WTC11 (cell line): ENCODE measurements around the gene ETV7. TPM values are rescaled to one million over a fixed set of nuclear protein-coding genes. Genes with fewer than 3 reads are reported as not detected.

ENCODE experiments used
- ATAC-seq: fragments of 200-7000 bp; cut with Tn5 transposase; 2 replicates; pipeline ENCODE4 v1.10.0; 2021; ENCODE audit warnings: mild to moderate bottlenecking, moderate library complexity
- CTCF ChIA-PET: fragments of 300-600 bp; sonication (Branson Sonifier 250); formaldehyde crosslinking; loops from one replicate; lab custom pipeline; 2021; ENCODE audit warnings: antibody characterized with exemption; lab: Charles Lee
- POLR2A ChIA-PET: fragments of 350-600 bp; sonication (Branson Sonifier 250); formaldehyde crosslinking; loops from one replicate; lab custom pipeline; 2021; ENCODE audit warnings: antibody characterized with exemption; lab: Charles Lee
- DNase-seq: peaks from one replicate; pipeline ENCODE4 v3.0.0; 2021; ENCODE audit warnings: low spot score
- H3K27ac Mint-ChIP-seq: 2 replicates; pipeline ENCODE4 v1.8.0; 2021; ENCODE audit warnings: mixed read lengths
- H3K27me3 Mint-ChIP-seq: 2 replicates; pipeline ENCODE4 v1.8.0; 2021; ENCODE audit warnings: low read depth, mild to moderate bottlenecking, moderate library complexity, mixed read lengths
- H3K36me3 Mint-ChIP-seq: 2 replicates; pipeline ENCODE4 v1.8.0; 2021; ENCODE audit warnings: mixed read lengths
- H3K4me1 Mint-ChIP-seq: 2 replicates; pipeline ENCODE4 v1.8.0; 2022; ENCODE audit warnings: mixed read lengths
- H3K4me3 Mint-ChIP-seq: 2 replicates; pipeline ENCODE4 v1.8.0; 2021; ENCODE audit warnings: mild to moderate bottlenecking, moderate library complexity, mixed read lengths
- H3K9me3 Mint-ChIP-seq: 2 replicates; pipeline ENCODE4 v1.8.0; 2021; ENCODE audit warnings: mixed read lengths
- ATF3 ChIP-seq: sonication (generic); formaldehyde crosslinking; conservative IDR thresholded peaks from 2 replicates; pipeline ENCODE4 v1.8.1; 2022; ENCODE audit warnings: mild to moderate bottlenecking, missing genetic modification reagents
- CREB1 ChIP-seq: sonication (generic); formaldehyde crosslinking; IDR thresholded peaks from 2 replicates; pipeline ENCODE4 v1.8.0; 2023; ENCODE audit warnings: mild to moderate bottlenecking, missing genetic modification reagents
- E2F4 ChIP-seq: sonication (generic); formaldehyde crosslinking; IDR thresholded peaks from 2 replicates; pipeline ENCODE4 v1.8.1; 2022; ENCODE audit warnings: low read depth, mild to moderate bottlenecking, moderate library complexity, missing genetic modification reagents, borderline replicate concordance
- ETV6 ChIP-seq: sonication (generic); formaldehyde crosslinking; IDR thresholded peaks from 2 replicates; pipeline ENCODE4 v1.8.1; 2022; ENCODE audit warnings: mild to moderate bottlenecking, missing genetic modification reagents
- GRHL2 ChIP-seq: fragments of 250-450 bp; sonication (Bioruptor Pico); IDR thresholded peaks from 2 replicates; pipeline ENCODE4 v1.8.0; 2022; ENCODE audit warnings: mild to moderate bottlenecking, moderate library complexity; ENCODE audit not compliant: insufficient replicate concordance, severe bottlenecking
- IRF1 ChIP-seq: sonication (generic); formaldehyde crosslinking; IDR thresholded peaks from 2 replicates; pipeline ENCODE4 v1.8.0; 2023; ENCODE audit warnings: missing genetic modification reagents
- KAT7 ChIP-seq: sonication (generic); formaldehyde crosslinking; IDR thresholded peaks from 2 replicates; pipeline ENCODE4 v1.8.1; 2023; ENCODE audit warnings: missing genetic modification reagents, mild to moderate bottlenecking, borderline replicate concordance
- NR2C2 ChIP-seq: sonication (generic); formaldehyde crosslinking; IDR thresholded peaks from 2 replicates; pipeline ENCODE4 v1.8.0; 2022; ENCODE audit warnings: mild to moderate bottlenecking, missing genetic modification reagents
- PRDM15 ChIP-seq: sonication (generic); formaldehyde crosslinking; IDR thresholded peaks from 2 replicates; pipeline ENCODE4 v1.8.0; 2022; ENCODE audit warnings: missing genetic modification reagents
- SMAD4 ChIP-seq: sonication (generic); formaldehyde crosslinking; IDR thresholded peaks from 2 replicates; pipeline ENCODE4 v1.8.0; 2022; ENCODE audit warnings: mild to moderate bottlenecking, missing genetic modification reagents
- SOX15 ChIP-seq: fragments of 250-450 bp; sonication (Bioruptor Pico); IDR thresholded peaks from 2 replicates; pipeline ENCODE4 v1.9.0; 2021; ENCODE audit warnings: mild to moderate bottlenecking
- ZNF219 ChIP-seq: sonication (generic); formaldehyde crosslinking; IDR thresholded peaks from 2 replicates; pipeline ENCODE4 v1.8.0; 2023; ENCODE audit warnings: missing genetic modification reagents, mild to moderate bottlenecking, borderline replicate concordance
- ZNF263 ChIP-seq: sonication (generic); formaldehyde crosslinking; IDR thresholded peaks from 2 replicates; pipeline ENCODE4 v1.8.1; 2022; ENCODE audit warnings: low read depth, mild to moderate bottlenecking, moderate library complexity, missing genetic modification reagents
- total RNA-seq: library from RNA; stranded (reverse); gene quantifications from 3 replicates; pipeline ENCODE4 v1.2.3, GENCODE V29; 2021
- TF ChIP-seq, protein P1 (sequence below): sonication (generic); formaldehyde crosslinking; conservative IDR thresholded peaks from 2 replicates; pipeline ENCODE4 v1.8.1; 2023; ENCODE audit warnings: mild to moderate bottlenecking, low read depth, missing genetic modification reagents, moderate library complexity
- TF ChIP-seq, protein P2 (sequence below): fragments of 250-450 bp; sonication (Bioruptor Pico); IDR thresholded peaks from 2 replicates; pipeline ENCODE4 v1.9.0; 2021; ENCODE audit warnings: mild to moderate bottlenecking, borderline replicate concordance
- TF ChIP-seq, protein P3 (sequence below): sonication (generic); formaldehyde crosslinking; IDR thresholded peaks from 2 replicates; pipeline ENCODE4 v1.8.0; 2022; ENCODE audit warnings: mild to moderate bottlenecking, missing genetic modification reagents
- TF ChIP-seq, protein P4 (sequence below): fragments of 250-450 bp; sonication (Bioruptor Pico); conservative IDR thresholded peaks from 2 replicates; pipeline ENCODE4 v1.9.0; 2021; ENCODE audit warnings: mild to moderate bottlenecking

The ETV7 gene
- total RNA-seq, 1 experiment from 2014 or later = 0.68 TPM

DNA sequence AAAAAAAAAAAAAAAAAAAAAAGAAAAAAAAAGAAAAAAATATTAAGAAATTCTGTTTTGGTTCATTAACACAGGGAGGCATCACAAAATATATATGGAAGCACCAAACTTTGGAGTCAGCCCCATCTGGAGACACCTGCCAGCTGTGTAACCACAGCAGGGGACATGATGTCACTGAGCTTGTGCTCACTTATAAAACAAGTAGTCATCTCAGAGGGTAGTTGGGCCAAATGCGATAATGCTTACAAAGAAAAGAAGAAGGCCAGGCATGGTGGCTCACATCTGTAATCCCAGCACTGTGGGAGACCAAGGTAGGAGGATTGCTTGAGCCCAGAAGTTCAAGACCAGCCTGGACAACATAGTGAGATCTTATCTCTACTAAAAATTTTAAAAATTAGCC is 49.7 kb downstream of the ETV7 start:
- TF ChIP-seq CREB1 (CRISPR knock-in tag) = no peak
- TF ChIP-seq, all 79 proteins: peak for 0
- no peak for DNase-seq
- CTCF ChIA-PET = interaction anchor here (0.7 kb wide), 1 partner anchor 445 kb away, joined by 4 read pairs; no protein-coding TSS in a partner anchor

GRCh38 chr6:36336779-36337241 is 50.7 kb downstream of the ETV7 start, which contains the start of gene BNIP5:
Gene BNIP5 (minus strand): TSS chr6:36336888. CDS start chr6:36330690, 6,198 bp downstream.
- no peak within 1 kb of the TSS for H3K27ac Mint-ChIP-seq
- no peak within 1 kb of the TSS for H3K4me3 Mint-ChIP-seq
- H3K9me3 Mint-ChIP-seq = no peaks in the 10 kb centered on the region
- DNase-seq = no peak
- H3K36me3 Mint-ChIP-seq = no peaks in the 10 kb centered on the region
- POLR2A ChIA-PET = no interaction called here
- no peak for ATAC-seq
- peaks cover 18% of the 10 kb centered on the region for H3K27me3 Mint-ChIP-seq
- CTCF ChIA-PET = no interaction called here
- H3K4me1 Mint-ChIP-seq = peaks cover 19% of the 10 kb centered on the region
- TF ChIP-seq IRF1 (CRISPR knock-in tag) = no peak
- no peak for TF ChIP-seq ZNF263 (CRISPR knock-in tag)
- TF ChIP-seq, protein P1, sequence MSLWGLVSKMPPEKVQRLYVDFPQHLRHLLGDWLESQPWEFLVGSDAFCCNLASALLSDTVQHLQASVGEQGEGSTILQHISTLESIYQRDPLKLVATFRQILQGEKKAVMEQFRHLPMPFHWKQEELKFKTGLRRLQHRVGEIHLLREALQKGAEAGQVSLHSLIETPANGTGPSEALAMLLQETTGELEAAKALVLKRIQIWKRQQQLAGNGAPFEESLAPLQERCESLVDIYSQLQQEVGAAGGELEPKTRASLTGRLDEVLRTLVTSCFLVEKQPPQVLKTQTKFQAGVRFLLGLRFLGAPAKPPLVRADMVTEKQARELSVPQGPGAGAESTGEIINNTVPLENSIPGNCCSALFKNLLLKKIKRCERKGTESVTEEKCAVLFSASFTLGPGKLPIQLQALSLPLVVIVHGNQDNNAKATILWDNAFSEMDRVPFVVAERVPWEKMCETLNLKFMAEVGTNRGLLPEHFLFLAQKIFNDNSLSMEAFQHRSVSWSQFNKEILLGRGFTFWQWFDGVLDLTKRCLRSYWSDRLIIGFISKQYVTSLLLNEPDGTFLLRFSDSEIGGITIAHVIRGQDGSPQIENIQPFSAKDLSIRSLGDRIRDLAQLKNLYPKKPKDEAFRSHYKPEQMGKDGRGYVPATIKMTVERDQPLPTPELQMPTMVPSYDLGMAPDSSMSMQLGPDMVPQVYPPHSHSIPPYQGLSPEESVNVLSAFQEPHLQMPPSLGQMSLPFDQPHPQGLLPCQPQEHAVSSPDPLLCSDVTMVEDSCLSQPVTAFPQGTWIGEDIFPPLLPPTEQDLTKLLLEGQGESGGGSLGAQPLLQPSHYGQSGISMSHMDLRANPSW (CRISPR knock-in tag) = no peak
- TF ChIP-seq PRDM15 (CRISPR knock-in tag) = no peak
- TF ChIP-seq, protein P2, sequence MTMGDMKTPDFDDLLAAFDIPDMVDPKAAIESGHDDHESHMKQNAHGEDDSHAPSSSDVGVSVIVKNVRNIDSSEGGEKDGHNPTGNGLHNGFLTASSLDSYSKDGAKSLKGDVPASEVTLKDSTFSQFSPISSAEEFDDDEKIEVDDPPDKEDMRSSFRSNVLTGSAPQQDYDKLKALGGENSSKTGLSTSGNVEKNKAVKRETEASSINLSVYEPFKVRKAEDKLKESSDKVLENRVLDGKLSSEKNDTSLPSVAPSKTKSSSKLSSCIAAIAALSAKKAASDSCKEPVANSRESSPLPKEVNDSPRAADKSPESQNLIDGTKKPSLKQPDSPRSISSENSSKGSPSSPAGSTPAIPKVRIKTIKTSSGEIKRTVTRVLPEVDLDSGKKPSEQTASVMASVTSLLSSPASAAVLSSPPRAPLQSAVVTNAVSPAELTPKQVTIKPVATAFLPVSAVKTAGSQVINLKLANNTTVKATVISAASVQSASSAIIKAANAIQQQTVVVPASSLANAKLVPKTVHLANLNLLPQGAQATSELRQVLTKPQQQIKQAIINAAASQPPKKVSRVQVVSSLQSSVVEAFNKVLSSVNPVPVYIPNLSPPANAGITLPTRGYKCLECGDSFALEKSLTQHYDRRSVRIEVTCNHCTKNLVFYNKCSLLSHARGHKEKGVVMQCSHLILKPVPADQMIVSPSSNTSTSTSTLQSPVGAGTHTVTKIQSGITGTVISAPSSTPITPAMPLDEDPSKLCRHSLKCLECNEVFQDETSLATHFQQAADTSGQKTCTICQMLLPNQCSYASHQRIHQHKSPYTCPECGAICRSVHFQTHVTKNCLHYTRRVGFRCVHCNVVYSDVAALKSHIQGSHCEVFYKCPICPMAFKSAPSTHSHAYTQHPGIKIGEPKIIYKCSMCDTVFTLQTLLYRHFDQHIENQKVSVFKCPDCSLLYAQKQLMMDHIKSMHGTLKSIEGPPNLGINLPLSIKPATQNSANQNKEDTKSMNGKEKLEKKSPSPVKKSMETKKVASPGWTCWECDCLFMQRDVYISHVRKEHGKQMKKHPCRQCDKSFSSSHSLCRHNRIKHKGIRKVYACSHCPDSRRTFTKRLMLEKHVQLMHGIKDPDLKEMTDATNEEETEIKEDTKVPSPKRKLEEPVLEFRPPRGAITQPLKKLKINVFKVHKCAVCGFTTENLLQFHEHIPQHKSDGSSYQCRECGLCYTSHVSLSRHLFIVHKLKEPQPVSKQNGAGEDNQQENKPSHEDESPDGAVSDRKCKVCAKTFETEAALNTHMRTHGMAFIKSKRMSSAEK (CRISPR knock-in tag) = no peak
- no peak for TF ChIP-seq SOX15
- TF ChIP-seq, protein P3, sequence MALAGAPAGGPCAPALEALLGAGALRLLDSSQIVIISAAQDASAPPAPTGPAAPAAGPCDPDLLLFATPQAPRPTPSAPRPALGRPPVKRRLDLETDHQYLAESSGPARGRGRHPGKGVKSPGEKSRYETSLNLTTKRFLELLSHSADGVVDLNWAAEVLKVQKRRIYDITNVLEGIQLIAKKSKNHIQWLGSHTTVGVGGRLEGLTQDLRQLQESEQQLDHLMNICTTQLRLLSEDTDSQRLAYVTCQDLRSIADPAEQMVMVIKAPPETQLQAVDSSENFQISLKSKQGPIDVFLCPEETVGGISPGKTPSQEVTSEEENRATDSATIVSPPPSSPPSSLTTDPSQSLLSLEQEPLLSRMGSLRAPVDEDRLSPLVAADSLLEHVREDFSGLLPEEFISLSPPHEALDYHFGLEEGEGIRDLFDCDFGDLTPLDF = no peak
- TF ChIP-seq GRHL2 = no peak
- TF ChIP-seq KAT7 (CRISPR knock-in tag) = no peak
- TF ChIP-seq ETV6 (CRISPR knock-in tag) = no peak
- TF ChIP-seq E2F4 (CRISPR knock-in tag) = no peak
- TF ChIP-seq, protein P4, sequence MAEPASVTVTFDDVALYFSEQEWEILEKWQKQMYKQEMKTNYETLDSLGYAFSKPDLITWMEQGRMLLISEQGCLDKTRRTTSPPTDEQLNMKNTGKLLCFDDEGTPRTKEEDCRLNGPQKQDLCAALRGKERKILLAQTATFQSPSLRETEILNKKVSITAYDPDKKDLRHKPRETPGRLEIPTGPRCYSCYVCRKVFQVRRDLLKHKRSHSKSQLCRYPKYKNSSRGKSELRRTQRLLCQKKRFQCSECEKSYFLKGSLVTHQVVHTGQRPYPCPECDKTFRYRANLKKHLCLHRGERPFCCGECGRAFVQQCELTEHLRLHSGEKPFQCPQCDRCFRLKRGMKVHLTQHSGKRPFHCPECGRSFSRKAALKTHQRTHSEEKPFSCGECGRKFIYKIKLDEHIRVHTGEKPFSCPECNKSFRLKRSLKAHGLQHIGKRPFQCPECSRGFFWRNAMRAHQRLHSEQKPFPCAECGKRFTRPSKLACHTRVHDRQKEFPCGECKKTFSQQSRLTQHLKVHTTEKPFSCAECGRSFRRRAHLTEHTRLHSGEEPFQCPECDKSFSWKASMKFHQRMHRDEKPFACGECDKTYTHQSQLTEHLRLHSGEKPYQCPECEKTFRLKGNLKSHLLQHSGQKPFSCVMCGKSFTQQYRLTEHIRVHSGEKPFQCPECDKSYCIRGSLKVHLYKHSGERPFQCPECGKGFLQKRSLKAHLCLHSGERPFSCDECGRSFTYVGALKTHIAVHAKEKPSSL (CRISPR knock-in tag) = no peak
- TF ChIP-seq NR2C2 (CRISPR knock-in tag) = no peak
- TF ChIP-seq SMAD4 = no peak
- no peak for TF ChIP-seq ATF3 (CRISPR knock-in tag)
- no peak for TF ChIP-seq ZNF219

More for the DNA sequence above, 49.7 kb downstream of the ETV7 start:
- H3K4me3 Mint-ChIP-seq = no peak overlapping the region
- no peak overlapping the region for H3K27ac Mint-ChIP-seq
- H3K27me3 Mint-ChIP-seq = peaks cover 18% of the 10 kb centered on the region
- POLR2A ChIA-PET = interaction anchor here (0.7 kb wide), 2 partner anchors 11 to 120 kb away, joined by 3 to 6 read pairs; no protein-coding TSS in a partner anchor
- peaks cover 19% of the 10 kb centered on the region for H3K4me1 Mint-ChIP-seq
- H3K36me3 Mint-ChIP-seq = no peaks in the 10 kb centered on the region
- no peaks in the 10 kb centered on the region for H3K9me3 Mint-ChIP-seq
- ATAC-seq = no peak
